Measurements from ENCODE around the gene S100A9.

S100A9 gene

GRCh38 chr1:153361480-153362109 lies 3.9 kb downstream of the S100A9 start:
- no peak for DNase-seq

DNA sequence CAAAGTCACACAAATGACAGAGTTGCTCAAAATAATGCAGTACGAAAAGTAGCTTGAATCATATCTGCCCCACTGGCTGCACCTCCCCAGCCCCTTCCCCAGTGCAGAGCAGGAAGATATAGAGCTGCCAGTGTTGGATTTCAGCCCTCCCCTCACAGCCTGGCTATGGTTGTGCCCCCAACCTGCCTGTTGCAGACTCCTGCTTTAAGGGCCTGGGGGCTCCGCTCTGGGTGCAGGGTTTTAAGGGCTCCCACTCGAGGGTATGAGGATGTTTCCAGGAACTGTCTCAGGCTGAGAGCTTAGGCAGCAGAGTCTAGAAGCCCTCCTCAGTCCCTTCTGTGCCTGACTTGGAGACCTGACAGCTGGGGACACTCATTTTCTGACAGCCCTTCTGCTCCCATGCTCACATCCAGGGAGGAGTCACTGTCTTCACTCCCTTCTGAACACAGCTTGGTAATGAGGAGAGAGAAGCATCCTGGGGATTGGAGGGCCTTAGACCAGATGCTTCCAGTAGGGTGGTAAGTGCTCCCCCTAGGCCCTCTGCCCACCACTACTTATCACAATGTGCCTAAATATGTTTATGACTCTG lies 4.6 kb downstream of the S100A9 start:
- DNase-seq, result no peak

DNA sequence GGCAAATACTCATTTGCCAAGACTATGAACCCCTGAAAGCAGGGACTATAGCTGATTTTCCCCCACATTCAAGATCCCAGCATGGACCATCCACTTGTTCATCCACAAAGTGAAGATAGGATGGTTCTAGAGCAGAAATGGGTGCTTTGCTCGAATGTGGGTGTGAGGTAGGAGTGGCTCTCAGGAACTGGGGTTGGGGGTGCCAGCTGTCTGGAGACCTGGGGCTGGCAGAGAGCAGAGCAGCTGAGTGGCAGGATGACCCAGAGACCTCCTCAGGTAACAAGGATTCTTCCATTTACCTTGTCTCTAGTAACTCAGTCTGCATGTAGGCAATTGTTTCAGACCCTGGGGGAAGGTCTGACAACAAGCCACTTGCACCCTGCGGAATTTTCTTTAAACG lies 6.0 kb downstream of the S100A9 start:
- no peak for DNase-seq

GRCh38 chr1:153364156-153364555 lies 6.5 kb downstream of the S100A9 start:
- no peak for DNase-seq

DNA sequence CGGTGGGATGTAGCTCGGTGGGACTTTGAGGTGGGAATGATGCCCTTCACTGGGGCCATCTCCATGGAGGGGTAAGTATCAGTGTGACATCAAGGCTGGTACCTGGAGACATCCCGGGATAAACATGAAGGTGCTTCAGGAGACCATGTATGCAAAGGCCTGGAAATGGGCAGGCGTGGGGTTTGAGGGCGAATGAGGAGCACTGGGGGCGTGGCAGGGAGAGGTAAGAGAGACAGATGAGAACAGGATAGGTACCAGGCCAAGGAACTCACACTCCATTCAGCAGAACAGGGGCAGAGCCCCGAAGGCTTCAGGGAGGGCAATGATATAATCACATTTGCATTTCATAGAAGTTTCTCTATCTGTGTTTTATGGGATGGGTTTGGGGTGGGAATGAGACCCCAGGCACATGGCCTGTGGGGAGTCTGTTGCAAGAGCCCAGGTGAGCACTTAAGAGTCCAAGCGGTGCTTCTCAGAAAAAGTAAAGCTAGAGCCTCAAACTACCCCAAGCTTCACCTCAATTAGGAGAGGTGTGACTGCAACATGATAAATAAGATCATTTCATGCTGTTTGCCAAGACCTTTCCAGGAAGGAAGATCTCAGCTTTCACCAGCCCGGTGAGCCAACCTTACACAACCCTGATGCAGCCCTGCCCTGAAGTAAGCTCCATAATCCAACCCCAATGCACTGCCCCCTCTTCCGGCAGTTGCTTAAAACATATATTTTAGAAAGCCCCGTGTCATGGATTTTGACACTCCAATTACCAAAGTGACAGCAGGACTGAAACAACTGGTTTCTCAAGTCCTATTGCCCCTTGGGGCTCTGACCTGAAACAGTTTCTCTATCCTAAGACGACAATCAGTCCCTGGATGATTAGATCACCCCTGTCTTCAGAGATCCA lies 7.4 kb downstream of the S100A9 start:
- DNase-seq, result no peak

DNA sequence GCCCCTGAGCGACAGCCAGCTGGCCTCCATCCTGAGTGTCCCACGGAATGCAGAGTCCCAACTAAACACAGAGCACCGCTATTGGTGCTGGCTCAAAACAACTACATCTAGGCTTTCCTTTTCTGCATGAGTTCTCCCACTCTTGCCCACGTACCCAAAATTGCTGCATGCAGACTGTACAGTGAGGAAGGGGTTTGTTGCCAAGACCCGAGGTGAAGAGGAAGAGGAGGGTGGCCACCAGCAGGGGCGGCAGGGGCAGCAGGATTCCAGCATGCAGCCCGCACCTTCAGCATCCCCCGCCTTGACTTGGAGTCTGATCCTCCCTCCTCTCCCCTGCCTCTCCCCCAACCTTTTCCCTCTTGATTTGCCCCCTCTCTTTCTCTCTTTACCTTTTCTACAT lies 8.0 kb downstream of the S100A9 start:
- no peak for DNase-seq

DNA sequence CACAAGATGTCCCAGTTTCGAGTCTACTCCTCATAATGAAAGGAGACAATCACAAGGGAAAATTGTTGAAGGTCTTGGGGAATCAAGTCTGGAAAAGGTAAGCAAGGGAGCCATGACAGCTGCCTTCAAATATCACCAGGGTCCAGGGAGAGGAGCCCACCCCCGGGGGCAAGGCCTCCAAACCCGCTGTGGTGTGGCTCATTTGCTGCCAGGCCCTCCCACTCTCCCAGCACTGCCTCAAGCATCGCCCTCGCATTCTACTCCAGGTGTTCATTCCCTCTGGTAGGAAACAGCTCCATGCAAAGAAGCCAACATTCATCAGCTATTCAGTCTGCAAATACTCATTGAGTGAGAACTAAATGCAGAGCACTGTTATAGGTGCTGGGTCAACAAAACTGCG lies 8.6 kb downstream of the S100A9 start:
- no peak for DNase-seq

- no peak for DNase-seq
Observed at GRCh38 chr1:153367090-153367489, 9.4 kb downstream of the S100A9 start.

- DNase-seq, result no peak
Observed at GRCh38 chr1:153368495-153368894, 10.8 kb downstream of the S100A9 start.

GRCh38 chr1:153370146-153370545 lies 12.5 kb downstream of the S100A9 start:
- DNase-seq, result no peak

GRCh38 chr1:153371231-153371630 lies 13.6 kb downstream of the S100A9 start:
- DNase-seq, result no peak

- no peak for DNase-seq
Observed at GRCh38 chr1:153372571-153372970, 14.9 kb downstream of the S100A9 start.

GRCh38 chr1:153374071-153374470 lies 16.4 kb downstream of the S100A9 start:
- DNase-seq, result no peak

- no peak for DNase-seq
Observed at GRCh38 chr1:153375511-153375910, 17.9 kb downstream of the S100A9 start, which contains the start of gene S100A12. S100A12 (minus strand) TSS chr1:153375621; CDS start chr1:153374592, 1,029 bp downstream.

DNA sequence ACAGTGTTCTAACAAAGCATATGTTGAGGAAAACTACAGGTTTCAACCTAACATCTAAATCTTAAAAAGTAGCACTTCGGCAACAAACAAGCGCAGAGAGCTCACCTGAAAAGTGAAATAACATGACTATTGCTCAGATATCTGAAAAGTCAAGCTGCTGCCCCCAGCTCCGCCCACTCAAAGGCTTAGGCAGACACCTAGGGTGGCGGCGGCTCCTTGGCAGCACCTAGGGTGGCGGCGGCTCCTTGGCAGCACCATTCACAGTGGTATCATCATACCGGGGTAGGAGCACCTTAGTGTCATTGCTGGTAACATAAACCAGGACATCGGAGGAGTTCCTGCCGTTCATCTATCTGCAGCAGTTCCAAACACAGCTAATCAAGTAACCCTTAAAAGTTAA lies 21.9 kb downstream of the S100A9 start:
- no peak for DNase-seq

DNA sequence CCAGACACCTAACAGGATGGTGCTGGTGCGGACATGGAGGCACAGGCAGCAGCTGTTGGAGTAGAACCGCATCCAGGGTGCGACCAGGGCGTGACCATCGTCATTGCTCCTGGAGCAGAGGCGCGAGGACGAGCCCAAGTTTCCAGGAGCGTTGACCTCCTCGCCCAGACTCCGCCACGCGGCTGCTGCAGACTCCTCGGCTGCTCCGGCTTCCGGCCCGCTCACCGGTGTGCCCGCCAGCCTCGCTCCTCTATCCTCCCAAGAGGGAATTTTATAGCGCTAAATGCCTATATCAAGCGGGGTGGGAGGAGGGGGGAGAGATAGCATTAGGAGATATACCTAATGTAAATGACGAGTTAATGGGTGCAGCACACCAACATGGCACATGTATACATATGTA lies 23.1 kb downstream of the S100A9 start:
- DNase-seq, result no peak

- DNase-seq, result no peak
Observed at GRCh38 chr1:153384958-153385580, 27.4 kb downstream of the S100A9 start.

- no peak for DNase-seq
Observed at GRCh38 chr1:153386500-153386901, 28.8 kb downstream of the S100A9 start.

- DNase-seq, result no peak
Observed at GRCh38 chr1:153387001-153387400, 29.3 kb downstream of the S100A9 start.

DNA sequence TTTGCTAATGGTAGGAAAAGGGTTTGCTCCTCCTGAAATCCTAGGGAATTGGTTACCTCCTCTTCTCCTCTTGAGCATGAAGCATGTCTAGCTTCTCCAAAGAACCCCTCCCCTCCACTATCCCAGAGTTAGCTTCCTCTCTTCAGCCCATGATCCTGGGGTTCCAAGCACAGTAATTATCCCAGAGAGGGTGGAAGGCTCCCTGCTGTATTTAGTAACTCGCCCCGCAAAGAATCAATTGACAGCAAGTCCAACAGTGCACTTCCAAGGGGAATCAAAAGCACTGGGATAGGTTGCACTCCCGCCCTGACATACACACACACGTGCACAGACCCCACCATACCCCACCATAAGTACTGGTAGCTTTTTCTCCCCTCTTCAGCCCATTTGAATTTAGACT lies 30.1 kb downstream of the S100A9 start:
- DNase-seq, result no peak

DNA sequence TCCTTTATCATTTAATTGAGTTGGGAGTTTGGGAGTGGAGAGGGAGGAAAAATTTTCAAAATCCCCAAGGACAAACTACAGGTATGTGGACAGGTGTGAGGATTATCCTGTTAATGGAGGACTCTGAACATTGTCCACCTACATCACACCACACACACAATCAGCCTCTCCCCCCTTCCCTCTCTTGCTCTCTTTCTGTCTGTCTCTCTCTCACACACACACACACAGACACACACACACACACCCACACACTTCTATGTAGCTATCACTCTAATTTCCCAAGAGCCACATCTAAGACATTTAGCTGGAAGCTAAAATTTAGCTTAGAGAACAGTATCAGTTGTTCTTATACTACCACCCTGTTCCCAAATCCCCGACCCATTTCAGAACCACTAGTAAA lies 31.7 kb downstream of the S100A9 start:
- no peak for DNase-seq

DNA sequence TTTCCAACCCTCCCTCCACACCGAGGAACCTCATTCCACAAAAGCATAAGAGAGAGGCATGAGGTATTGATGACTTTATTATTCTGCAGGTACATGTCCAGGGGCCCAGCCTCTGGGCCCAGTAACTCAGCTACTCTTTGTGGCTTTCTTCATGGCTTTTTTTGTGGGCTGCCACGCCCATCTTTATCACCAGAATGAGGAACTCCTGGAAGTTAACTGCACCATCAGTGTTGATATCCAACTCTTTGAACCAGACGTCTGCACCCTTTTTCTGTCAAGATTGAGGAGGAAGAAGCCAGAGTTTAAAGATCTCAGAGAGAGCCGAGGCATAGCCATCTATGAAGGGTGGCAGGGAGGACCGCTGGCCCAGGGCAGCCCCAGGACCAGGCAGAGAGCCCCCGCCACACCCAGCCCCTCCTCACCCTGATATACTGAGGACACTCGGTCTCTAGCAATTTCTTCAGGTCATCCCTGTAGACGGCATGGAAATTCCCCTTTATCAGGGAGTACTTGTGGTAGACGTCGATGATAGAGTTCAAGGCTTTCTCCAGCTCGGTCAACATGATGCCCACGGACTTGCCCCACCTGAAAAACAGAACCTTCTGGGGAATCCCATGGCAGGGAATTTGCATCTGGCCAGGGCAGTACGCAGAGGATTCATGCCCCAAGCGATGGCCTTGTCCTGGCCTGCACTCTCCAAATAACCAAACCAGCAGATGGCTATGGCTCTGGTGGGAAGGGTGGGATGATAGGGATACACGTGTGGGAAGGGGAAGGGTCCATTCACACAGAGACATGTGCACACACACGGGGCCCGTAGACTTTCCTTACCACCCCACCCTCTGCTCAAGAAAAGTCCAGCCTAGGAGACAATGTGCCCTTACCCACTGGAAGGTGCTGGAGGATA lies 32.6 kb downstream of the S100A9 start:
- DNase-seq, result no peak
